ENCODE data around the gene SRSF5. TPM values are rescaled to one million over a fixed set of nuclear protein-coding genes. Genes with fewer than 3 reads are reported as not detected.

The SRSF5 gene
- polyA plus RNA-seq, 3 donors = 410 to 554 (median 502) TPM

- Histone ChIP-seq H3K9ac (ENCODE audit: insufficient read depth, low read length, poor library complexity, severe bottlenecking) (no peak within 1 kb of the TSS), H2AFZ (ENCODE audit: insufficient read depth, low read depth, low read length, poor library complexity, severe bottlenecking) (no peak within 1 kb of the TSS), H3K4me2 (replicated peaks; ENCODE audit: extremely low read depth, low read length, poor library complexity, severe bottlenecking) (no peak within 1 kb of the TSS), H3K4me1 (ENCODE audit: control insufficient read depth in 1 of 2, insufficient read depth in 2 of 2, low read length in 2 of 2) (peaks cover 7 to 9% of the 10 kb centered on the region in 2 donors), H3K27me3 (ENCODE audit: control insufficient read depth in 2 of 2, insufficient read depth in 2 of 2, low read length in 2 of 2) (no peaks in the 10 kb centered on the region), H3K36me3 (replicated peaks in 1 of 2; ENCODE audit: control insufficient read depth in 1 of 2, insufficient read depth in 2 of 2, low read length in 2 of 2) (no peaks in the 10 kb centered on the region), H3K9me3 (replicated peaks in 1 of 2; ENCODE audit: control insufficient read depth in 1 of 2, insufficient read depth in 1 of 2, low read length in 2 of 2) (no peaks in the 10 kb centered on the region), H3K4me3 (replicated peaks in 1 of 3; ENCODE audit: low read depth in 2 of 3, low read length in 3 of 3) (no peak within 1 kb of the TSS), H3K27ac (ENCODE audit: low read depth in 1 of 2, low read length in 2 of 2) (no peak within 1 kb of the TSS), H3K79me2 (ENCODE audit: insufficient read depth, low read length) (no peaks in the 10 kb centered on the region), H4K20me1 (ENCODE audit: insufficient read depth, low read length) (no peaks in the 10 kb centered on the region)
- Mint-ChIP-seq H3K36me3 (no peaks in the 10 kb centered on the region), H3K27me3 (ENCODE audit: low read depth in 3 of 3) (peaks cover 0 to 6% (median 5%) of the 10 kb centered on the region in 3 donors), H3K27ac (peak within 1 kb of the TSS in 1 of 7 donors; percentile 47), H3K4me1 (peaks cover 14% of the 10 kb centered on the region), H3K4me3 (no peak within 1 kb of the TSS), H3K9me3 (peaks cover 0 to 6% (median 3%) of the 10 kb centered on the region in 7 donors)
- intact Hi-C loops (cut with micrococcal nuclease) = no loop called here
- DNase-seq = no peak
- 91% methylated on average over 10 of the region's 11 CpGs for WGBS (ENCODE audit: insufficient coverage)
- TF ChIP-seq, protein P1, sequence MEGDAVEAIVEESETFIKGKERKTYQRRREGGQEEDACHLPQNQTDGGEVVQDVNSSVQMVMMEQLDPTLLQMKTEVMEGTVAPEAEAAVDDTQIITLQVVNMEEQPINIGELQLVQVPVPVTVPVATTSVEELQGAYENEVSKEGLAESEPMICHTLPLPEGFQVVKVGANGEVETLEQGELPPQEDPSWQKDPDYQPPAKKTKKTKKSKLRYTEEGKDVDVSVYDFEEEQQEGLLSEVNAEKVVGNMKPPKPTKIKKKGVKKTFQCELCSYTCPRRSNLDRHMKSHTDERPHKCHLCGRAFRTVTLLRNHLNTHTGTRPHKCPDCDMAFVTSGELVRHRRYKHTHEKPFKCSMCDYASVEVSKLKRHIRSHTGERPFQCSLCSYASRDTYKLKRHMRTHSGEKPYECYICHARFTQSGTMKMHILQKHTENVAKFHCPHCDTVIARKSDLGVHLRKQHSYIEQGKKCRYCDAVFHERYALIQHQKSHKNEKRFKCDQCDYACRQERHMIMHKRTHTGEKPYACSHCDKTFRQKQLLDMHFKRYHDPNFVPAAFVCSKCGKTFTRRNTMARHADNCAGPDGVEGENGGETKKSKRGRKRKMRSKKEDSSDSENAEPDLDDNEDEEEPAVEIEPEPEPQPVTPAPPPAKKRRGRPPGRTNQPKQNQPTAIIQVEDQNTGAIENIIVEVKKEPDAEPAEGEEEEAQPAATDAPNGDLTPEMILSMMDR (IDR thresholded peaks at IDR 0.05) = no peak
Measured at GRCh38 chr14:69796797-69797500, 30.0 kb downstream of the SRSF5 start, which contains the start of gene SLC10A1. TSS of gene SLC10A1 (minus strand) at chr14:69797241. CDS start at chr14:69797155, 86 bp downstream.

- H3K27me3 ChIP-seq (ENCODE audit: control insufficient read depth in 2 of 2, insufficient read depth in 2 of 2, low read length in 2 of 2) = peaks cover 0 to 4% of the 10 kb centered on the region in 2 donors
- H3K4me1 ChIP-seq (ENCODE audit: control insufficient read depth in 1 of 2, insufficient read depth in 2 of 2, low read length in 2 of 2) = peaks cover 7 to 9% of the 10 kb centered on the region in 2 donors
- H3K9me3 ChIP-seq (replicated peaks in 1 of 2; ENCODE audit: control insufficient read depth in 1 of 2, insufficient read depth in 1 of 2, low read length in 2 of 2) = no peaks in the 10 kb centered on the region
- no peak overlapping the region for H3K27ac ChIP-seq (ENCODE audit: low read depth in 1 of 2, low read length in 2 of 2)
- H3K79me2 ChIP-seq (ENCODE audit: insufficient read depth, low read length) = no peaks in the 10 kb centered on the region
- TF ChIP-seq, protein P1 (IDR thresholded peaks at IDR 0.05) = no peak
- Mint-ChIP-seq H3K4me1 (peaks cover 14% of the 10 kb centered on the region), H3K9me3 (peaks cover 0 to 9% (median 3%) of the 10 kb centered on the region in 7 donors), H3K36me3 (no peaks in the 10 kb centered on the region), H3K27me3 (ENCODE audit: low read depth in 3 of 3) (peaks cover 0 to 8% (median 6%) of the 10 kb centered on the region in 3 donors), H3K4me3 (no peak overlapping the region), H3K27ac (peak overlapping the region in 1 of 7 donors; percentile 24)
- H3K9ac ChIP-seq (ENCODE audit: insufficient read depth, low read length, poor library complexity, severe bottlenecking) = no peak overlapping the region
- intact Hi-C loops (cut with micrococcal nuclease) = no loop called here
- H3K36me3 ChIP-seq (replicated peaks in 1 of 2; ENCODE audit: control insufficient read depth in 1 of 2, insufficient read depth in 2 of 2, low read length in 2 of 2) = no peaks in the 10 kb centered on the region
- H3K4me3 ChIP-seq (replicated peaks in 1 of 3; ENCODE audit: low read depth in 2 of 3, low read length in 3 of 3) = no peak overlapping the region
- DNase-seq = no peak
- no peak overlapping the region for H3K4me2 ChIP-seq (replicated peaks; ENCODE audit: extremely low read depth, low read length, poor library complexity, severe bottlenecking)
- 32% methylated on average over 2 of the region's 5 CpGs for WGBS (ENCODE audit: insufficient coverage)
- no peaks in the 10 kb centered on the region for H4K20me1 ChIP-seq (ENCODE audit: insufficient read depth, low read length)
- H2AFZ ChIP-seq (ENCODE audit: insufficient read depth, low read depth, low read length, poor library complexity, severe bottlenecking) = no peak overlapping the region
Measured at GRCh38 chr14:69797573-69798338, 30.8 kb downstream of the SRSF5 start.

Data from CD14-positive monocyte (primary cell).